ENCODE data around the gene PPARGC1A. TPM values are rescaled to one million over a fixed set of nuclear protein-coding genes. Genes with fewer than 3 reads are reported as not detected.

PPARGC1A gene
- total RNA-seq, 1 donor = 0.81 TPM

DNA sequence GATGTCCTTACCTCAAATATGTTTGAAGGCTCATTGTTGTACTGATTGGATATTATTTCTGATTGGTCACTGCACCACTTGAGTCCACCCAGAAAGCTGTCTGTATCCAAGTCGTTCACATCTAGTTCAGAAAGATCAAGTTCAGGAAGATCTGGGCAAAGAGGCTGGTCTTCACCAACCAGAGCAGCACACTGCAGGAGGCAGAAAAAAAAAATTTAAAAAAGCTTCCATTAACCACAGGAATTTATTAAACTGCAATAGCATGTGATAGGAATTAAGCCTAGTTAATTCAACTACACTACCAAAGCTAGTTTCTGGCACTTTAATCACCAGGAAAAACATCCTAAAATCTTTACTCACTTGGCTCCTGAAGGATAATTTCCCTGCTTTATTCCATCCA, 5.1 kb downstream of the PPARGC1A start:
- H3K4me3 ChIP-seq (ENCODE audit: low read depth, low read length) = no peak overlapping the region
- DNase-seq (ENCODE audit: low read depth) = no peak
- TF ChIP-seq, protein P1, sequence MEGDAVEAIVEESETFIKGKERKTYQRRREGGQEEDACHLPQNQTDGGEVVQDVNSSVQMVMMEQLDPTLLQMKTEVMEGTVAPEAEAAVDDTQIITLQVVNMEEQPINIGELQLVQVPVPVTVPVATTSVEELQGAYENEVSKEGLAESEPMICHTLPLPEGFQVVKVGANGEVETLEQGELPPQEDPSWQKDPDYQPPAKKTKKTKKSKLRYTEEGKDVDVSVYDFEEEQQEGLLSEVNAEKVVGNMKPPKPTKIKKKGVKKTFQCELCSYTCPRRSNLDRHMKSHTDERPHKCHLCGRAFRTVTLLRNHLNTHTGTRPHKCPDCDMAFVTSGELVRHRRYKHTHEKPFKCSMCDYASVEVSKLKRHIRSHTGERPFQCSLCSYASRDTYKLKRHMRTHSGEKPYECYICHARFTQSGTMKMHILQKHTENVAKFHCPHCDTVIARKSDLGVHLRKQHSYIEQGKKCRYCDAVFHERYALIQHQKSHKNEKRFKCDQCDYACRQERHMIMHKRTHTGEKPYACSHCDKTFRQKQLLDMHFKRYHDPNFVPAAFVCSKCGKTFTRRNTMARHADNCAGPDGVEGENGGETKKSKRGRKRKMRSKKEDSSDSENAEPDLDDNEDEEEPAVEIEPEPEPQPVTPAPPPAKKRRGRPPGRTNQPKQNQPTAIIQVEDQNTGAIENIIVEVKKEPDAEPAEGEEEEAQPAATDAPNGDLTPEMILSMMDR (IDR thresholded peaks at IDR 0.05; ENCODE audit: insufficient read depth, low read length) = no peak

DNA sequence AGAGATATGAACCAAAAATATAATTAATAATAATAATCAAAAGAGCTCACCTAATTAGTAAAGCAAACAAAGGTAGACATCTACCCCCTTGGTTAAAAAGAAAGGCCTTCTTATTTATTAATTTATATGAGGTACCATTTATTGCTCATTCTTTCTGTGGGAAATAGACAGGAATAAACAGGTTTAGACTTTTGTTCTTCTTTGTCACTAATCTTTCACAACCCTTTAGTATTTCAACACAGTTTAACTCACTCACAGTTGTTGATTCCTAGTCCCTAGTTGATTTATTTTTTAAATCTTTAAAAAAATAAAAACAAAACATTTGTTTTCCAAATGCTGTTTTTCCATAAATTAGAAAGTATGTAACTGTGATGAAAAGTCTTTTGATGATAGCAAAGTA, 5.6 kb downstream of the PPARGC1A start:
- DNase-seq (ENCODE audit: low read depth) = no peak
- TF ChIP-seq, protein P1 (IDR thresholded peaks at IDR 0.05; ENCODE audit: insufficient read depth, low read length) = no peak
- H3K4me3 ChIP-seq (ENCODE audit: low read depth, low read length) = no peak overlapping the region

DNA sequence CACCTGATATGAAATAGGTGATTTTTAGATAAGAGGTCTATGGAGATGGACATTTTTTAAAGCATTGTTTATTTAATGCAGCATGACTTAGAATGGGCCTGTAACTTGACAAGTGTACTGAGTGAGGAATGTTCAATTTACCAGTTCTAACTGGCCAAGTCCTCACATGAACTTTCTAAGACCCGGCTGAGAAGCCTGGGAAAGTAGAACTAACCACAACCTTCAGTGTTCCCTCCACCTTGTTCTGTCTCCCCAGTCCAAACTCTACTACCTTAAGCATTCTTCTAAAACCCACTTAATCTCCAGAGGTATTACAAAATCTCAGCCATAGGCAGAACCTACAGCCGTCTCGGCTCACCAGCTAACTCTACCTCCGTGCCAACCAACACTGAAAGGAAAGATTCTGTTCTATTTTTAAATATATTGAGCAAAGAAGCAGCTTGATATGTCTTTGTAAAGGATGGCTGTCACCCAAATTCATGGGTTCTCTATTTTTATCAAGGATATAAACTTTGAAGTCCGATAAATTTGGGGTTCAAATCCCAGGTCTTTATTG, 6.8 kb downstream of the PPARGC1A start:
- H3K4me3 ChIP-seq (ENCODE audit: low read depth, low read length) = no peak overlapping the region
- TF ChIP-seq, protein P1 (IDR thresholded peaks at IDR 0.05; ENCODE audit: insufficient read depth, low read length) = no peak
- no peak for DNase-seq (ENCODE audit: low read depth)

DNA sequence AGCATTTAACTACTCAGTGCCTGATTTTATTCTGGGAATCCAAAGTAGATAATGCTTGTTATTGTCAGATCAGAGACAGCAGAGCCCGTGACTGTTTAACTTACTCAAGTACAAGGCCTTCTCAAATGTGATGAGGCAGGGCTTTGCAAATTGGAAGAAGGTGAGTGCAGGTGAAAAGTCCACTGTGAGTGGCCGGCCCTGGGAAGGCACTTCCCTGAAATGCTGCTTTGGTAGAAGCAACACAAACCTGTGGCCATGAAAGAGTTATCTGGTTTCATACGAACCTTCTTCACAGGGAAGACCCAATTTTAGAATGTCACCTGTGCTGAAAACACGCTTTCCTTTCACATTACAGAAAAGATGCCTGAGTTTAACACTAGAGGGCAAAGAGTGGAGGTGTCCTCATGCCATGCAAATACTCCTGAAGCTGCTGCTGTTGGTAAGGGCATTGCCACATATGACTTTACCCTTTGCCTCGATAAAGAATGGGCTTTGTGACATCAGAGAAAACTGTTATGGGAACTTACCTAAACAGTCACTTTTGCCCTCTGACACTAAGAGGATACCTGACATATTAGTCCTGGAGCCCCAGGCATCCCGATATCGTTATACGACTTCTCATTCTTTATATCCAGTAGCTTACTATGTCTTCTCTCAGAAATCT, 8.0 kb downstream of the PPARGC1A start:
- no peak for DNase-seq (ENCODE audit: low read depth)
- TF ChIP-seq, protein P1 (IDR thresholded peaks at IDR 0.05; ENCODE audit: insufficient read depth, low read length) = no peak
- H3K4me3 ChIP-seq (ENCODE audit: low read depth, low read length) = no peak overlapping the region

DNA sequence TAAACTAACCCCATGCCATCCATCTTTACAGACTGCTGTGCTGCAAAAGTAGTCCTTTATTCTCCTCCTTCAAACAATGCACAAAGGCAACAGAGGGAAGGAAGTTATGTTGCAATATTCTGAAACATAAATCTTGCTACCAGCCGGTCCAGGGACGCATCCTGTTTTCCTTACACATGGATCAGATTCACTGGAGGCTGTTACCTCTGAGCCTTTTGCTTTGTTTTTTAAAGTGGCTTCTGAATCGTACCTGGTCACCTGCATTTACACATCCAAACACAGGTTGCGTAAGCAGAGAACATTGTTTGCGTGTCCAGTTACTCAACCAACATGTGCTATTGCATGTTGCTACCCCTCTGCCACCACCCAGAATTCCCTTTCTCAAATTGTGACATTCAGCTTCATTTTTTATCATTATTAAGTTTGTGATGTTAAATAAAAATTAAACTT, 8.8 kb downstream of the PPARGC1A start:
- H3K4me3 ChIP-seq (ENCODE audit: low read depth, low read length) = no peak overlapping the region
- DNase-seq (ENCODE audit: low read depth) = no peak
- TF ChIP-seq, protein P1 (IDR thresholded peaks at IDR 0.05; ENCODE audit: insufficient read depth, low read length) = no peak

DNA sequence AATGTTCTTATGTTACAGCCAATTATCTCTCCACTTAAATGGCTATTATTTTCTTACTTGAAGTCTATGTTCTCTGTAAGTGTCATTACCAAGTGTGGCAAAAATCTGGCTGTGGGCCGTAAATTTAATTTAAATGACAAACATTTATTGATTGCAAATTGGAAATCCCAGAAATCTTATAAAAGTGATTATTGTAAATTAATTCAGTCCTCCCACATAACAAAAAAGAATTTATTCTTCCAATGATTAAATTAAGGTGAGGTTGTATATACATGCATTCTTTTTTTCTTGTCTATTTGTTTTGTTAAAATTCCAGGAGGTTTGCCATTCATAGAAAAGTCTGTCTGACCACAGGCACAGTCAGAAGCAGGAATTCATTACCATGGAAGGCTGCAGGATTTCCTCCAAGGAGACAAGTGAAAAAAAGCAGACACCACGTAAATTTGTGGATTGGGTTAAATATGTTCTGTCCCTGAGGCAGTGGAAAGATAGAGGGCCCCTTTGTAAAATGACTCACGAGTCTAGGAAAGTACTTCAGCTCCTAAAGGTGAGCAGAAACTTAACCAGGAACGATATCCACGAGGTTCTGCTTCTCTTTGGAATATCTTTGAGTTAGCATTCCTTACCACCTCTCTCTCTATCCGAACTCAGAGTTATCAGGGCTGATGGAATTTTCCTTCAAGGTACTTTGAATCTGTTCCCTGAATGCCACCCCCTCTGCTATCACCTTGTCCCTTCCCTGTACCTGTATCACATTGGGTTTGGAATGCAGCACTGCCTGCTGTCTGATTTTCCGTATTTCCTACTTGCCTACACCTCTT, 10.7 kb downstream of the PPARGC1A start:
- DNase-seq (ENCODE audit: low read depth) = no peak
- no peak overlapping the region for H3K4me3 ChIP-seq (ENCODE audit: low read depth, low read length)
- TF ChIP-seq, protein P1 (IDR thresholded peaks at IDR 0.05; ENCODE audit: insufficient read depth, low read length) = no peak

Data from fibroblast of the aortic adventitia (primary cell).